GM12878 (cell line): ENCODE data around the gene MGRN1.

ENCODE experiments used
- CTCF ChIP-seq, 3 experiments: IDR thresholded peaks in 2 of 3; conservative IDR thresholded peaks in 1 of 3; 2 replicates each; pipeline ENCODE4 v1.5.1; 2011; ENCODE audit warnings: low read depth in 3 of 3, low read length in 3 of 3, mild to moderate bottlenecking in 3 of 3, control low read depth in 2 of 3, moderate library complexity in 2 of 3, inconsistent platforms in 1 of 3, mixed read lengths in 1 of 3; ENCODE audit not compliant: control insufficient read depth in 2 of 3, insufficient read depth in 1 of 3; ENCODE audit errors: extremely low read depth in 1 of 3
- EP300 ChIP-seq, 2 experiments: fragments of 150-350 bp in 1 of 2; IDR thresholded peaks; 2 replicates each; pipeline ENCODE4 v1.6.1; 2011 to 2012; ENCODE audit warnings: low read depth in 2 of 2, low read length in 2 of 2, borderline replicate concordance in 1 of 2, improper control_type of control experiment in 1 of 2, inconsistent platforms in 1 of 2; ENCODE audit not compliant: control insufficient read depth in 1 of 2
- EZH2 ChIP-seq: IDR thresholded peaks from 2 replicates; pipeline ENCODE4 v1.6.1; 2012; ENCODE audit warnings: low read depth, mild to moderate bottlenecking, control low read depth, inconsistent platforms, low read length, borderline replicate concordance; ENCODE audit not compliant: control insufficient read depth
- KDM1A ChIP-seq: fragments of 200-600 bp; sonication (generic); IDR thresholded peaks from 2 replicates; pipeline ENCODE4 v1.6.1; 2016; ENCODE audit warnings: borderline replicate concordance
- NFYA ChIP-seq: IDR thresholded peaks from 2 replicates; pipeline ENCODE4 v1.6.1; 2011; ENCODE audit warnings: low read depth, mild to moderate bottlenecking, low read length, improper control_type of control experiment, borderline replicate concordance
- NR2C2 ChIP-seq: IDR thresholded peaks from 2 replicates; pipeline ENCODE4 v1.6.1; 2011; ENCODE audit warnings: borderline replicate concordance, low read depth; ENCODE audit not compliant: control insufficient read depth, insufficient read length
- POLR2AphosphoS5 ChIP-seq: IDR thresholded peaks from 2 replicates; pipeline ENCODE4 v1.6.1; 2011; ENCODE audit warnings: mild to moderate bottlenecking, low read length, inconsistent platforms
- REST ChIP-seq: IDR thresholded peaks from 2 replicates; pipeline ENCODE4 v1.6.1; 2012; ENCODE audit warnings: mild to moderate bottlenecking, low read depth, low read length
- TCF12 ChIP-seq: IDR thresholded peaks from 2 replicates; pipeline ENCODE4 v1.6.1; 2011; ENCODE audit warnings: low read depth, mild to moderate bottlenecking, low read length
- YY1 ChIP-seq: IDR thresholded peaks from 2 replicates; pipeline ENCODE4 v1.6.1; 2011; ENCODE audit warnings: low read depth, mild to moderate bottlenecking, low read length
- TF ChIP-seq, protein P1 (sequence below): IDR thresholded peaks from 2 replicates; pipeline ENCODE4 v1.6.1; 2011; ENCODE audit warnings: low read depth, mild to moderate bottlenecking, low read length, moderate library complexity, borderline replicate concordance; ENCODE audit errors: extremely low read depth

- no peak for TF ChIP-seq NFYA
- TF ChIP-seq NR2C2 = no peak
- TF ChIP-seq EP300 (IDR thresholded peaks at IDR 0.05; ENCODE audit: borderline replicate concordance in 1 of 2, control insufficient read depth in 1 of 2, low read depth in 2 of 2, low read length in 2 of 2) = no peak
- TF ChIP-seq EZH2 = no peak
- no peak for TF ChIP-seq YY1
- no peak for TF ChIP-seq KDM1A
- no peak for TF ChIP-seq POLR2AphosphoS5
- no peak for TF ChIP-seq CTCF (IDR thresholded peaks at IDR 0.05 in 2 of 3, conservative IDR thresholded peaks at IDR 0.05 in 1 of 3; ENCODE audit: control insufficient read depth in 2 of 3, extremely low read depth in 1 of 3, insufficient read depth in 1 of 3, low read depth in 3 of 3, low read length in 3 of 3)
- no peak for TF ChIP-seq TCF12
- TF ChIP-seq, protein P1, sequence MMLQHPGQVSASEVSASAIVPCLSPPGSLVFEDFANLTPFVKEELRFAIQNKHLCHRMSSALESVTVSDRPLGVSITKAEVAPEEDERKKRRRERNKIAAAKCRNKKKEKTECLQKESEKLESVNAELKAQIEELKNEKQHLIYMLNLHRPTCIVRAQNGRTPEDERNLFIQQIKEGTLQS = no peak
- TF ChIP-seq REST = no peak
Observed at GRCh38 chr16:4588386-4588785, 36.2 kb upstream of the MGRN1 start.
